A673 (cell line): Measurements from ENCODE around the gene PPP1R3F. TPM values are rescaled to one million over a fixed set of nuclear protein-coding genes. Genes with fewer than 3 reads are reported as not detected.
"Not testable (repeated sequence)": the region's sequence is repeated elsewhere in the genome, so short reads cannot be mapped to it uniquely, and the experiment has no call there.

ENCODE experiments used
- BruUV-seq: library from RNA; stranded (reverse); fragments of 400-500 nt; replicated peaks from 2 replicates; lab custom pipeline; 2021; lab: Mats Ljungman, UMichigan
- CTCF ChIA-PET: fragments of 300-600 bp; sonication (Branson Sonifier 250); formaldehyde crosslinking; loops from one replicate; lab custom pipeline; 2022; ENCODE audit warnings: antibody characterized with exemption; lab: Charles Lee
- POLR2A ChIA-PET: fragments of 300-600 bp; sonication (Branson Sonifier 250); formaldehyde crosslinking; loops from one replicate; lab custom pipeline; 2022; ENCODE audit warnings: antibody characterized with exemption; ENCODE audit not compliant: low non-redundant PET; lab: Charles Lee
- DNase-seq: peaks from one replicate; pipeline ENCODE4 v3.0.0-alpha.2; 2015; ENCODE audit warnings: low spot score
- H3K27ac ChIP-seq: fragments of 200-600 bp; sonication (generic); 2 replicates; pipeline ENCODE4 v1.5.1; 2016; ENCODE audit warnings: mixed run types, low read depth, mild to moderate bottlenecking, mixed read lengths, antibody characterized with exemption, low read length; ENCODE audit not compliant: poor library complexity, severe bottlenecking
- H3K27me3 ChIP-seq: fragments of 200-600 bp; sonication (generic); replicated peaks from 2 replicates; pipeline ENCODE4 v1.6.1; 2017; ENCODE audit warnings: mixed run types, low read depth, mild to moderate bottlenecking, mixed read lengths, antibody characterized with exemption, low read length; ENCODE audit not compliant: insufficient read depth, poor library complexity
- H3K36me3 ChIP-seq: fragments of 200-600 bp; sonication (generic); 2 replicates; pipeline ENCODE4 v1.6.1; 2016; ENCODE audit warnings: mixed run types, mild to moderate bottlenecking, mixed read lengths, antibody characterized with exemption, low read length; ENCODE audit not compliant: insufficient read depth, poor library complexity, severe bottlenecking
- H3K4me1 ChIP-seq: fragments of 200-600 bp; sonication (generic); 2 replicates; pipeline ENCODE4 v1.6.1; 2017; ENCODE audit warnings: mixed run types, mild to moderate bottlenecking, mixed read lengths, antibody characterized with exemption, low read length; ENCODE audit not compliant: insufficient read depth, poor library complexity, severe bottlenecking
- H3K4me3 ChIP-seq: fragments of 200-600 bp; sonication (generic); 2 replicates; pipeline ENCODE4 v1.5.1; 2016; ENCODE audit warnings: low read depth, mixed run types, mild to moderate bottlenecking, mixed read lengths, low read length; ENCODE audit not compliant: poor library complexity, severe bottlenecking
- H3K9me3 ChIP-seq: fragments of 200-600 bp; sonication (generic); 2 replicates; pipeline ENCODE4 v1.6.1; 2016; ENCODE audit warnings: mixed run types, low read depth, mild to moderate bottlenecking, mixed read lengths, antibody characterized with exemption, low read length; ENCODE audit not compliant: poor library complexity, severe bottlenecking
- EZH2 ChIP-seq: fragments of 200-600 bp; sonication (generic); IDR thresholded peaks from 2 replicates; pipeline ENCODE4 v1.6.1; 2017; ENCODE audit warnings: borderline replicate concordance, low read depth, mild to moderate bottlenecking, mixed read lengths, antibody characterized with exemption, low read length; ENCODE audit not compliant: poor library complexity, severe bottlenecking
- intact Hi-C: fragments of 100-400 bp; cut with micrococcal nuclease; formaldehyde crosslinking; loops from one replicate; pipeline ENCODE4 v1.10.0; 2022; ENCODE audit not compliant: unreplicated experiment
- total RNA-seq: library from RNA; stranded (reverse); gene quantifications from 2 replicates; pipeline ENCODE4 v1.2.3, GENCODE V29; 2021
- TF ChIP-seq, protein P1 (sequence below): fragments of 300-800, 200-600 bp; sonication (generic); conservative IDR thresholded peaks from 2 replicates; pipeline ENCODE4 v1.5.1; 2017; ENCODE audit warnings: low read depth, mild to moderate bottlenecking, antibody characterized with exemption, low read length, moderate library complexity, mixed read lengths

Gene PPP1R3F
- total RNA-seq, 1 experiment from 2014 or later, result 12.3 TPM

- Histone ChIP-seq H3K27me3 (no peaks in the 10 kb centered on the region), H3K27ac (no peak overlapping the region), H3K36me3 (no peaks in the 10 kb centered on the region), H3K4me1 (no peaks in the 10 kb centered on the region), H3K4me3 (no peak overlapping the region), H3K9me3 (no peaks in the 10 kb centered on the region)
- TF ChIP-seq EZH2, result no peak
- TF ChIP-seq, protein P1, sequence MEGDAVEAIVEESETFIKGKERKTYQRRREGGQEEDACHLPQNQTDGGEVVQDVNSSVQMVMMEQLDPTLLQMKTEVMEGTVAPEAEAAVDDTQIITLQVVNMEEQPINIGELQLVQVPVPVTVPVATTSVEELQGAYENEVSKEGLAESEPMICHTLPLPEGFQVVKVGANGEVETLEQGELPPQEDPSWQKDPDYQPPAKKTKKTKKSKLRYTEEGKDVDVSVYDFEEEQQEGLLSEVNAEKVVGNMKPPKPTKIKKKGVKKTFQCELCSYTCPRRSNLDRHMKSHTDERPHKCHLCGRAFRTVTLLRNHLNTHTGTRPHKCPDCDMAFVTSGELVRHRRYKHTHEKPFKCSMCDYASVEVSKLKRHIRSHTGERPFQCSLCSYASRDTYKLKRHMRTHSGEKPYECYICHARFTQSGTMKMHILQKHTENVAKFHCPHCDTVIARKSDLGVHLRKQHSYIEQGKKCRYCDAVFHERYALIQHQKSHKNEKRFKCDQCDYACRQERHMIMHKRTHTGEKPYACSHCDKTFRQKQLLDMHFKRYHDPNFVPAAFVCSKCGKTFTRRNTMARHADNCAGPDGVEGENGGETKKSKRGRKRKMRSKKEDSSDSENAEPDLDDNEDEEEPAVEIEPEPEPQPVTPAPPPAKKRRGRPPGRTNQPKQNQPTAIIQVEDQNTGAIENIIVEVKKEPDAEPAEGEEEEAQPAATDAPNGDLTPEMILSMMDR, result no peak
- ChIA-PET POLR2A (no interaction called here), CTCF (no interaction called here)
- no TSS peak for BruUV-seq
- intact Hi-C loops, result no loop called here
- no peak for DNase-seq
Observed at GRCh38 chrX:49300703-49301102, 31.1 kb downstream of the PPP1R3F start.

GRCh38 chrX:49303346-49303745, 33.8 kb downstream of the PPP1R3F start, which contains the start of gene GAGE10:
TSS of gene GAGE10 (plus strand) at chrX:49303646. CDS start at chrX:49304860, 1,214 bp downstream.
- BruUV-seq, result no TSS peak
- Histone ChIP-seq H3K36me3 (no peaks in the 10 kb centered on the region), H3K27ac (no peak within 1 kb of the TSS), H3K9me3 (no peaks in the 10 kb centered on the region), H3K27me3 (no peaks in the 10 kb centered on the region), H3K4me3 (no peak within 1 kb of the TSS), H3K4me1 (no peaks in the 10 kb centered on the region)
- CTCF ChIA-PET, result no interaction called here
- DNase-seq, result no peak
- POLR2A ChIA-PET, result no interaction called here
- TF ChIP-seq, protein P1, result no peak
- no peak for TF ChIP-seq EZH2
- intact Hi-C loops, result no loop called here

DNA sequence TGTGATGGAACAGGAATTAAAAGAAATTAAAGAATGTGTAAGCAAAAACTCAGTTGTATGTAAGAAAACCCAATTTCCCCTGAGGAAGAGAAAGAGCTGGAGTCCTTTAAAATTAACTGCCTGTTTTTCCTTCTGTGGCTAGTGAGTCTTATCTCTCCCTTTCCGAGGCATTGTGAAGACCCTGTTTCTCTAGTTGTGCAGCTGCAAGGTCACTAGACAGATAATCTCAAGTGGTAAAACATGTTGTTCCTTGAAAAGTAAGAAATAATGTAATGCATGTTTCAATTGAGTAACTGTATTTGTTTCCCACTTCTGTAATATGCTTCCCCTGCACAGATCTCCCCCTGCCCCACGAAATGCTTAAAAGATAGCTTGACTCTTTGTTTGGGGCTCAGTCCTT, 38.2 kb downstream of the PPP1R3F start:
- intact Hi-C loops, H3K36me3 ChIP-seq, POLR2A ChIA-PET, H3K4me3 ChIP-seq, H3K27ac ChIP-seq, H3K4me1 ChIP-seq, DNase-seq, H3K27me3 ChIP-seq, BruUV-seq, CTCF ChIA-PET, H3K9me3 ChIP-seq: not testable (repeated sequence)

GRCh38 chrX:49308604-49309269, 39.1 kb downstream of the PPP1R3F start:
- ChIA-PET POLR2A (no interaction called here), CTCF (no interaction called here)
- no peaks in the 10 kb centered on the region for H3K36me3 ChIP-seq
- H3K4me1 ChIP-seq, result no peaks in the 10 kb centered on the region
- BruUV-seq, result no TSS peak
- DNase-seq, result no peak
- H3K27ac ChIP-seq, result no peak overlapping the region
- intact Hi-C loops, result no loop called here
- H3K4me3 ChIP-seq, result no peak overlapping the region
- H3K9me3 ChIP-seq, result no peaks in the 10 kb centered on the region
- TF ChIP-seq, protein P1, result no peak
- no peak for TF ChIP-seq EZH2
- H3K27me3 ChIP-seq, result no peaks in the 10 kb centered on the region
